ENCODE results near the gene NTMT1. TPM values are rescaled to one million over a fixed set of nuclear protein-coding genes. Genes with fewer than 3 reads are reported as not detected.

NTMT1 gene
- total and polyA plus RNA-seq, 9 donors, result 11.7 to 33.1 (median 25.3) TPM

DNA sequence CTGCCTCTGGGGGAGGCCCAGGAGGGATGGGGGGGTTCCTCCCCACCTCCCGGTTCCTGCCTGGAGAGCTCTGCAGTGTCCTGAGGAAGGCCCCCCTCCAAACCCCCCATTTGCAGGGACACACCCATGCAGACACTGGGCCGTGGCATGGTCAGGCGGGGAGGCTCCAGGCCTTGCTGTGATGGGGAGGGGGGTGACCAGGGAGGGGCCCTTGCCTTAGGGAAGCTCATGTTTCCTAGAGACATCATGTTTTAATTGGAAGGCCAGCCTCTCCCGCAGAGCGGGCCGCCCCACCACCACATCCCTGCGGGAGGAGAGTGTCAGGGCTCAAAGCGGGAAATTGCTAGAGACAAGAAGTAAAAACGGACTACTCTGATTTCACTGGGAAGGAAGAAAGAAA lies 51.5 kb downstream of the NTMT1 start:
- DNase-seq, result no peak
- H3K27me3 ChIP-seq, result no peaks in the 10 kb centered on the region
- H3K9me3 ChIP-seq, result no peaks in the 10 kb centered on the region
- 69 to 83% (median 72%) methylated on average over 9 of the region's 9 CpGs for WGBS, 3 donors
- intact Hi-C loops (cut with DNase I), result no loop called here
- no peak overlapping the region for H3K4me3 ChIP-seq
- H3K27ac ChIP-seq, result no peak overlapping the region
- no peak for TF ChIP-seq POLR2A (IDR thresholded peaks at IDR 0.05)
- TF ChIP-seq, protein P1, sequence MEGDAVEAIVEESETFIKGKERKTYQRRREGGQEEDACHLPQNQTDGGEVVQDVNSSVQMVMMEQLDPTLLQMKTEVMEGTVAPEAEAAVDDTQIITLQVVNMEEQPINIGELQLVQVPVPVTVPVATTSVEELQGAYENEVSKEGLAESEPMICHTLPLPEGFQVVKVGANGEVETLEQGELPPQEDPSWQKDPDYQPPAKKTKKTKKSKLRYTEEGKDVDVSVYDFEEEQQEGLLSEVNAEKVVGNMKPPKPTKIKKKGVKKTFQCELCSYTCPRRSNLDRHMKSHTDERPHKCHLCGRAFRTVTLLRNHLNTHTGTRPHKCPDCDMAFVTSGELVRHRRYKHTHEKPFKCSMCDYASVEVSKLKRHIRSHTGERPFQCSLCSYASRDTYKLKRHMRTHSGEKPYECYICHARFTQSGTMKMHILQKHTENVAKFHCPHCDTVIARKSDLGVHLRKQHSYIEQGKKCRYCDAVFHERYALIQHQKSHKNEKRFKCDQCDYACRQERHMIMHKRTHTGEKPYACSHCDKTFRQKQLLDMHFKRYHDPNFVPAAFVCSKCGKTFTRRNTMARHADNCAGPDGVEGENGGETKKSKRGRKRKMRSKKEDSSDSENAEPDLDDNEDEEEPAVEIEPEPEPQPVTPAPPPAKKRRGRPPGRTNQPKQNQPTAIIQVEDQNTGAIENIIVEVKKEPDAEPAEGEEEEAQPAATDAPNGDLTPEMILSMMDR (IDR thresholded peaks at IDR 0.05), result no peak
- no peak for TF ChIP-seq EP300 (IDR thresholded peaks at IDR 0.05)
- no peaks in the 10 kb centered on the region for H3K36me3 ChIP-seq
- H3K4me1 ChIP-seq (ENCODE audit: insufficient read depth), result no peaks in the 10 kb centered on the region

DNA sequence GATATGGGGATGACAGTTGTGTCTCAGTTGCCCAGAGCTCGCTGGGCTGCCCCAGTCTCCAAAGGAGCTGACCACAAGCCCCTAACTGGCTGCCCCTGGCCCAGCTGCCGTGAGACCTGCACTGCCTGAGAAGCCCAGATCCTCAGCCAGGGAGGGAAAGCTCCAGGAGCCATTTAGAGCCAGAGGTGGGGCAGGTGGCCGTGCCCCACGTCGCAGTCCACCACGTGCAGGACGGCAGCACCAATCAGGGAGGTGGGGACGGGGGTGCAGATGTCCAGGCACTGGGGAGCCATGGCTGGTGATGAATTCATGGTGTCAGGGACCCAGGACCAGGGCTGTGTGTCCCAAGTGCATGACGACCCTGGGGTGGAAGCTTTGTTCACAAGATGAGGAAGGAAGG lies 52.9 kb downstream of the NTMT1 start:
- Histone ChIP-seq H3K27ac (no peak overlapping the region), H3K9me3 (no peaks in the 10 kb centered on the region), H3K4me3 (no peak overlapping the region), H3K36me3 (no peaks in the 10 kb centered on the region), H3K4me1 (ENCODE audit: insufficient read depth) (no peaks in the 10 kb centered on the region), H3K27me3 (no peaks in the 10 kb centered on the region)
- TF ChIP-seq, protein P1 (IDR thresholded peaks at IDR 0.05), result no peak
- TF ChIP-seq POLR2A (IDR thresholded peaks at IDR 0.05), result no peak
- TF ChIP-seq EP300 (IDR thresholded peaks at IDR 0.05), result no peak
- no peak for DNase-seq
- intact Hi-C loops (cut with DNase I), result no loop called here
- 76 to 82% (median 76%) methylated on average over 9 of the region's 9 CpGs for WGBS, 3 donors

DNA sequence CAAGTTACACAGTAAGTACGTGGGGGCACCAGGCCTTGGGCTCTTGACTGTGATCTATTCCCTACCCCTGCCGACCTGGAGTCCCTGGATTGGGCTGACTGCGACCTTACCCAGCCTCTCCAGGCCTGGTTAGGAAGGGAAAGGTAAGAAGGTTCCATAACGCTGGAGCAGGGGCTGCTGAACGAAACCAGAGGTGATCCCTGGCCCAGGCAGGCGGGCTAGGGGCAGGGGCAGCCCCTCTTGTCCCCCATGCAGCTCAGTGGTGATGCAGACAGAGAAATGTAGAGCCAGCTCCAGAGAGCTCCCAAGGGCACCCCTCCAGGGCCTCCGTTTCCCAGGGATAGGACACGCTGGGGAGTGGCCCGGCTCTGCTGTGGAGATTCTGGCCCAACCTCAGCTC lies 53.6 kb downstream of the NTMT1 start:
- Histone ChIP-seq H3K9me3 (no peaks in the 10 kb centered on the region), H3K4me3 (no peak overlapping the region), H3K4me1 (ENCODE audit: insufficient read depth) (no peaks in the 10 kb centered on the region), H3K27me3 (no peaks in the 10 kb centered on the region), H3K27ac (no peak overlapping the region), H3K36me3 (no peaks in the 10 kb centered on the region)
- TF ChIP-seq, protein P1 (IDR thresholded peaks at IDR 0.05), result no peak
- no peak for TF ChIP-seq EP300 (IDR thresholded peaks at IDR 0.05)
- no peak for TF ChIP-seq POLR2A (IDR thresholded peaks at IDR 0.05)
- 74 to 87% (median 86%) methylated on average over 8 to 9 of the region's 9 CpGs for WGBS, 3 donors
- intact Hi-C loops (cut with DNase I), result no loop called here
- DNase-seq, result no peak

DNA sequence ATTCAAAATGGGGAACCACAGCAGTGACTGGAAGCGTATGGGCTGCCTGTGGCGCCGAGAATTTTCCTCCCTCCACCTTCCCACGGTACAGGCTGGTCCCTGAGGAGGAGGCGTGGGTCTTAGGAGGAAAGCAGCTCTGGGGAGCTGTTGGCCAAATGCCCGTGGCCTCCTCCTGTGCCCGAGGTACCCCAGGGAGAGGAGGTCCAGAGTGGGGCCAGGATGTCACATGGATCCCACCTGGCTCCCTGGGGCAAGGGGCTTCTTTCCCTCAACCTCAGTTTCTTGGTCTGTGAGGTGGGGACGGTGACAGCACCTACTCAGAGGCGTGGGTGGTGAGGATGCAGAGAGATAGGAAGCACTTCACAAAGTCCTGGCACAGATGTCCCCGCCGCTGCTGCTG lies 56.0 kb downstream of the NTMT1 start:
- 63 to 78% (median 70%) methylated on average over 11 of the region's 11 CpGs for WGBS, 3 donors
- intact Hi-C loops (cut with DNase I), result no loop called here
- H3K27me3 ChIP-seq, result no peaks in the 10 kb centered on the region
- no peaks in the 10 kb centered on the region for H3K4me1 ChIP-seq (ENCODE audit: insufficient read depth)
- no peaks in the 10 kb centered on the region for H3K9me3 ChIP-seq
- no peak for TF ChIP-seq POLR2A (IDR thresholded peaks at IDR 0.05)
- TF ChIP-seq EP300 (IDR thresholded peaks at IDR 0.05), result no peak
- TF ChIP-seq, protein P1 (IDR thresholded peaks at IDR 0.05), result no peak
- H3K27ac ChIP-seq, result no peak overlapping the region
- no peak for DNase-seq
- no peak overlapping the region for H3K4me3 ChIP-seq
- H3K36me3 ChIP-seq, result no peaks in the 10 kb centered on the region

DNA sequence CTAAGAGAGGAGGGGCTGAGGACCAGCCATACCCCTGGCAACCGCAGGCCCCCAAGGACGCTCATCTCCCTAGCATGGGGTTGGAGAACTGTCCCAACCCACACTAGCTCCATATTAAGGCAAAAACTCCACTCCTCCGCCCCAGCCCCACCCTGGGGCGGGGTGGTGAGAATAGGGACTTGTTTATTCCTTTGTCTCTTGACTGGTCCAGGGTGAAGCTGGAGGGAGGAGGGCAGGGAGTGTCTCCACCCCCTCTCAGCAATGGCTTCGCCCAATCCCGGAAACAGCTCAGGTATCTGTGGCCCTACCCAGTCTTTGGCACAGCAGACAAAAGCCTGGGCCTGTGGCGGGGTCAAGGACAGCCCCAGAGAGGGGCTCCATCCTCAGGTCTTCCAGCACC lies 56.4 kb downstream of the NTMT1 start:
- Histone ChIP-seq H3K4me3 (no peak overlapping the region), H3K9me3 (no peaks in the 10 kb centered on the region), H3K27ac (no peak overlapping the region), H3K27me3 (no peaks in the 10 kb centered on the region), H3K4me1 (ENCODE audit: insufficient read depth) (no peaks in the 10 kb centered on the region), H3K36me3 (no peaks in the 10 kb centered on the region)
- intact Hi-C loops (cut with DNase I), result no loop called here
- TF ChIP-seq, protein P1 (IDR thresholded peaks at IDR 0.05), result no peak
- TF ChIP-seq EP300 (IDR thresholded peaks at IDR 0.05) (no peak), POLR2A (IDR thresholded peaks at IDR 0.05) (no peak)
- 83 to 88% (median 88%) methylated on average over 7 of the region's 7 CpGs for WGBS, 3 donors
- no peak for DNase-seq

Data from ovary (tissue), 9 donors.